Occipital lobe (tissue), 2 donors: ENCODE measurements around the gene EIF3J. TPM values are rescaled to one million over a fixed set of nuclear protein-coding genes. Genes with fewer than 3 reads are reported as not detected.
"Not testable (repeated sequence)": the region's sequence is repeated elsewhere in the genome, so short reads cannot be mapped to it uniquely, and the experiment has no call there.

Experiments
- DNase-seq: peaks from one replicate; lab custom pipeline; 2025; lab: John Stamatoyannopoulos, UW
- total RNA-seq: library from RNA; depleted of rRNA; stranded (reverse); fragments of >200 nt; gene quantifications from one replicate; pipeline ENCODE4 v1.2.3, GENCODE V29; 2014

EIF3J gene
- total RNA-seq, 1 donor from 2014 or later = 63.0 TPM

DNA sequence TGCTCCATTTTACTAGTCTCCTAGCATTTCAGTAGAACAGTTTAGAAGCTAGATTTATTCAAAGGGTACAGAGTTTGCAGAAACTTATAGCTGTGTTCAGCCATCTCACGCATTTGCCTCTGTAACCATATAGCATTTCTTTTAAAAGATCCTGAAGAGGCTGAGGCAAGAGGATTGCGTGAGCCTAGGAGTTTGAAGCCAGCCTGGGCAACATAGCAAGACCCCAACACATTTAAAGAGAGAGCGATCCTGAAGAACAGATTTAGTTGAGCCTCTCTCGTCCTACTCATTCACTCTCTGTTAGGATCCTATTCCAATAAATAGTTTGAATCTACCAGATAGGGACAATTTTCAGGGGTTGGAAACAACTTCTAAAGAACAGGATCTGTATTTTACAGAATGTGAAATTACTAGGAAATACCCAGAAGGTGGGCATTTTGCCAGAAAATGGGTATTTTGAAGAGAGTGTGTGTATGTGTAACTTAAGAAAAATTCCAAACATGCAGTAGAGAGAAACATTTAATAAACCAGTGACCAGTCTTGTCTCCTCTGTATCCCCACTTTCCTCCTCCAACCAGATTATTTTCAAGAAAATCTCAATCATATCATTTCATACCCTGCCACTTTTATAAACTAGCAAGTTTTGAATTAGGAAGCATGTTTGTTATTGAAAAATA is 4.5 kb downstream of the EIF3J start:
- DNase-seq = no peak

- DNase-seq = no peak
Measured at GRCh38 chr15:44542596-44542995, 5.6 kb downstream of the EIF3J start.

GRCh38 chr15:44544745-44545144 is 7.8 kb downstream of the EIF3J start:
- not testable (repeated sequence) for DNase-seq

GRCh38 chr15:44545913-44546802 is 9.2 kb downstream of the EIF3J start:
- no peak for DNase-seq

- DNase-seq = not testable (repeated sequence)
Measured at GRCh38 chr15:44549152-44549551, 12.2 kb downstream of the EIF3J start.

GRCh38 chr15:44550256-44550655 is 13.3 kb downstream of the EIF3J start:
- DNase-seq = no peak

DNA sequence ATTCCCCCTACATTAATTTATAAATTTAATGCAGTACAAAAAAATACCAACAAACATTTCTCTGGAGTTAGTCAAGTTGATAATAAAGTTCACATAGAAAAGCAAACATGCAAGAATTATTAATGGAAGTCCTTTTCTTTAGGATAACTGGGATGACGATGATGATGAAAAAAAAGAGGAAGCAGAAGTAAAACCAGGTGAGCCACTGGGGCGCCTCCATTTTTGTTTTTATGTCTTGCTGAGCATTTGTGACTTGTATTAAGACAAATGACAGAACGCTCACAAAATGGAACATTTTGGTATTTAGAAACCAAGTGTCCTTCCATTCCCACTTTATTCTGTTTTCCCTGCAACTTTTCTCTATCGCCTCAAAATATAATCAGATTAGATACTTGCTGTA is 13.8 kb downstream of the EIF3J start:
- DNase-seq = no peak

DNA sequence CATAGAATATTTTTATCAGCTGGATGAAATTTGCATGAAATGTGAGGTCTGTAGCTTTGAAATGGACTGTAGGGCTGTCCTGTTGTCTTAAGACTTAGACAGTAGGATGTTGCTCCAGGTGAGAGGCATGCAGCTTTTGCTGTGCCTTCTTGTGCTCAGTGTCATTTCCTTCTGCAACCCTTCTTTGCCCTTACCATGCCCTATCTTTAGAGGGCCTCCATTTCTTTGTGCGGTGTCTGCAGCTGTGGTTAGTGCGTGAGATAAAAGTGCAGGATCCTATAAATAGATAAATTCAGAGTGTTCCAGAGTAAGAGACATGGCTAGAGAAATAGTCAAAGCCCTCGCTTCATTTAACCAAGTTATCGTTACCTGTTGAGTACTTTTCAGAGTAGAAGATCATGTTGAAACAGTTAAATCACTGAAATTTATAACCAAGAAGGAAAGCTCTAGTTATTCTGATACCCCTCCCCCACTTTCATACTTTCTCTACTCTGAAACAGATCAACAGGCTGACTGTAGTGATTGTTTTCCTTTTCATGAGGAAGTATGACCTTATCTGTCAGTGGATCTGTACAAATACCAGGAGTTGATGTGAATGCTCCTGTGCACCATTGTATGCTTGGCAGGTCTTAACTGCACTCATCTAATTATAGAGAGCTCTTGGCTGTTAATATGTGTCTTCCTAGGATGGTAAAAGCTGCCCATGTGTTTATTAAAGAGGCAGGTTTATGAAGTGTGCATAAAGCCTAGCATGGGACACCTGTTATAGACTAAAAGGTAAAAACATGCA is 18.2 kb downstream of the EIF3J start:
- no peak for DNase-seq

- not testable (repeated sequence) for DNase-seq
Measured at GRCh38 chr15:44560926-44561325, 24.0 kb downstream of the EIF3J start.

DNA sequence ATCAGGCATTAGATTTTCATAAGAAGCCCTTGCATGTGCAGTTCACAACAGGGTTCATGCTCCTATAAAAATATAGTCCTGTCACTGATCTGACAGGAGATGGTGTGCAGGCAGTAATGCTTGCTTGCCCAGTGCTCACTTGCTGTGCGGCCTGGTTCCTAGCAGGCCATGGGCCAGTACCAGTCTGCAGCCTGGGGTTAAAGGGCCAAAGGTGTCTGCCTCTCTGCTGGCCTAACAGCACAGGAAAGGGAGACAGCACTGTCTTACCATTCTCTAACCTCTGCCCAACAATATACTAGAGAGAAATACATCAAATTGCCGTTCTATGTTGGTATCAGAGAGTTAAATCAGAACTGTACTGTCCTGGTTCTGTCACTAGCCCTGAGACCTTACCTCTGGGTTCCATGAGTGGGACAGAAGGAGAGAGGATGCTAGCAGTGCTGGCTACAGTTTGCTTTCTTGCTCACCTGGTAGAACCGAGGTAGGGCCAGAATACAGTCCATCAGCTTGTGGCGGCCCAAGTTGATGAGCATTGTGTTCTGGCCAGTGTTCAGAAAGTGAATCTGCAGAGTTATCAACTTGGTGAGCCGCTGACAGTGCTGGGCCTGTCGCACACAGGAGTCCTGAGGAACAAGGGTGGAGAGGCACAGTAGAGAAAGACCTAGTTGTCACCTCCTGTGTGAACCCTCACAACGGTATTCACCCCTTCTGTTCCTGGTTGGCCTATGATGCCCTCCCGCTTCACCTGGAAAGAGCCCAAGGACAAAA is 28.6 kb downstream of the EIF3J start:
- DNase-seq = no peak

DNA sequence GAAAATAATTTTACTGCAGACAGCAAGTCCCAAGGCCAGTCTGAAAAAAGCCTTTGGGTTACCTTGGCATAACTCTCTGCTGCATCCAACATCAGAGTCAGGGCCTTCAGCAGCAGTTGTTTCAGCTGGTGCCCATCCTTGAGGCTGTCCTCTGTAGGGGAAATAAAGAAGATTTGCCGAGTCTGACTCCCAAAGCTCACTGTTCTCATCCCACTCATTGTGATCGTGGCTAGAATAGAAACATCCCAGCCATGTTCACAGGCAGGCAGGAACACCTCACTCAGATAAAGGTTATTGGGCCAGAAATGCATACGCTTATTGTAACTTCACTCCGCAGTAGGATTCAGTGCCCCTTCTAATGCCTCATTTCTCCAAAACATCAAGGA is 29.2 kb downstream of the EIF3J start:
- no peak for DNase-seq

DNA sequence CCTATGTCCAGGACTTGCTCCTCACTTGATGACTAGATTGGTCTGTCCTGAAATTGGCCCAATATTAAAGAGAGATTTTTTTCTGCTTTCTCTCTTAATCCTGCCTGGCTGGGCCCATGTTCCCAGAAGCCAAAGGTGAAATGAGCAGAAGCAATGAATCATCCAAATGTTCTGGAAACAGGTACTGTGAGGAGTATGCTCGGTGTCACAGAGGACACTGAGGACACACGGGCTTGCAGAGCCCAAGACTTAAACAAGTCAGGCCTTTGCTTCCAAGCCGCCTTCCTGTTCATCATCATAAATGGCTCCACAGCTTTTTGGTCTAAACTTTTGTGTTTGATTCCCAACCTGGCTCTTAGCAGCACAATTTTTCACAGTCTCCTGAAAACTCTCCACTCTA is 31.4 kb downstream of the EIF3J start:
- DNase-seq = no peak

GRCh38 chr15:44569316-44569715 is 32.4 kb downstream of the EIF3J start:
- DNase-seq = no peak

DNA sequence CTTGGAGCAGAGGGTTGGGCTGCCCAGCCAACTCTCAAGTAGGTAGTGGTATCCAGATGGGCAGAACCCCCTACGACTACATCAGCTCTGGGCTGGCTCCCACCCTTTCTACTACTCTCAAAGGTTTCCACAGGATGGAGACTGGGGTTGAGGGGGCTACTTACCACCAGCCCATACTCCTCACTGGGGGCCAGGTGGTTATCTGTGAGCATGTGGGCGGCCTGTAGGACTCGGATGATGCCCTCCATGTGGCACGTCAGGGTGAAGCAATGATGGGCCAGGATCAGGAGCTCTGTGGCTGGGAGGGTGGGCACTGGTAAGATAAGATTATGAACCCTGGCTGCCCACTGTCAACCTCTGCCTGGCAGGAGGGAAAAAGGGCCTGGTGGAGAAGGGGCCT is 33.4 kb downstream of the EIF3J start:
- DNase-seq = no peak

- no peak for DNase-seq
Measured at GRCh38 chr15:44573386-44573785, 36.4 kb downstream of the EIF3J start.

- no peak for DNase-seq
Measured at GRCh38 chr15:44574734-44575133, 37.8 kb downstream of the EIF3J start.

DNA sequence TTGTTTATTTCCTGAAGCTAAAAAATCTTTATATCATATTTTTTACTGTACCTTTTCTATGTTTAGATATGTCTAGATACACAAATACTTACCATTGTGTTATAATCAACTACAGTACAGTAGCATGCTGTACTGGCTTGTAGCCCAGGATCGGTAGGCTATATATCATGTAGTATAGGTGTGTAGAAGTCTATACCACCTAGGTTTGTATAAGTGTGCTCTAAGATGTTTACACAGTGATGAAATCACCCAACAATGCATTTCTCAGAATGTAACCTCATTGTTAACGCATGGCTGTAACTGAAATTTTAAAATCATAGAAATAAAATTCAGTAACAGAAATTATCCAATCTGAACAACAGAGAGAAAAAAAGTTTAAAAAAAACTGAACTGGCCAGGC is 43.2 kb downstream of the EIF3J start:
- DNase-seq = no peak

- no peak for DNase-seq
Measured at GRCh38 chr15:44584162-44584749, 47.3 kb downstream of the EIF3J start.

GRCh38 chr15:44585633-44586032 is 48.7 kb downstream of the EIF3J start:
- DNase-seq = no peak

GRCh38 chr15:44588541-44588940 is 51.6 kb downstream of the EIF3J start:
- no peak for DNase-seq

- DNase-seq = no peak
Measured at GRCh38 chr15:44591326-44591725, 54.4 kb downstream of the EIF3J start.
